ENCODE measurements around the gene PDE3A.

The PDE3A gene

DNA sequence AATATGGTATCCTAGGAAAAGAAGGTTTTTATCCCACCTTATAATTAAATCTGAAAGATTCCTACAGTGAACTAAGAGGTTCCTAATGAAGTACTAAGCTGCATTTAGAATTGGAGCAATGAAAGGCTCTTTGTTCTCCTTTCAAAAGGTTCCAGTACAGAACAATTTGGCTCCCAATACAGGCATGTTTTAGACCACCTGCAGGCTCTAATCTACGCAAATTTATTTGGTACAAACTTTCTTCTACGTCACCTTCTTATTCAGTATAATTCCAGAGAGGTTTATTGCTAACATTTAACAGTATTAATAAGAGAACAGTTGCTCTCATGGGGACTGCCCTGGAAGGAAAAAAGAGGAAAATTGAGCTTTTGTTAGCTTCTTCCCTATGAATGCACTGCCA lies 289.2 kb downstream of the PDE3A start:
- Mint-ChIP-seq H3K9me3 (peaks cover 27% of the 10 kb centered on the region), H3K36me3 (ENCODE audit: low read depth) (no peaks in the 10 kb centered on the region), H3K4me3 (no peak overlapping the region), H3K4me1 (no peaks in the 10 kb centered on the region), H3K27me3 (ENCODE audit: low read depth, poor library complexity) (no peaks in the 10 kb centered on the region), H3K27ac (no peak overlapping the region)
- DNase-seq, result no peak
- TF ChIP-seq, protein P1, sequence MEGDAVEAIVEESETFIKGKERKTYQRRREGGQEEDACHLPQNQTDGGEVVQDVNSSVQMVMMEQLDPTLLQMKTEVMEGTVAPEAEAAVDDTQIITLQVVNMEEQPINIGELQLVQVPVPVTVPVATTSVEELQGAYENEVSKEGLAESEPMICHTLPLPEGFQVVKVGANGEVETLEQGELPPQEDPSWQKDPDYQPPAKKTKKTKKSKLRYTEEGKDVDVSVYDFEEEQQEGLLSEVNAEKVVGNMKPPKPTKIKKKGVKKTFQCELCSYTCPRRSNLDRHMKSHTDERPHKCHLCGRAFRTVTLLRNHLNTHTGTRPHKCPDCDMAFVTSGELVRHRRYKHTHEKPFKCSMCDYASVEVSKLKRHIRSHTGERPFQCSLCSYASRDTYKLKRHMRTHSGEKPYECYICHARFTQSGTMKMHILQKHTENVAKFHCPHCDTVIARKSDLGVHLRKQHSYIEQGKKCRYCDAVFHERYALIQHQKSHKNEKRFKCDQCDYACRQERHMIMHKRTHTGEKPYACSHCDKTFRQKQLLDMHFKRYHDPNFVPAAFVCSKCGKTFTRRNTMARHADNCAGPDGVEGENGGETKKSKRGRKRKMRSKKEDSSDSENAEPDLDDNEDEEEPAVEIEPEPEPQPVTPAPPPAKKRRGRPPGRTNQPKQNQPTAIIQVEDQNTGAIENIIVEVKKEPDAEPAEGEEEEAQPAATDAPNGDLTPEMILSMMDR (IDR thresholded peaks at IDR 0.05), result no peak

DNA sequence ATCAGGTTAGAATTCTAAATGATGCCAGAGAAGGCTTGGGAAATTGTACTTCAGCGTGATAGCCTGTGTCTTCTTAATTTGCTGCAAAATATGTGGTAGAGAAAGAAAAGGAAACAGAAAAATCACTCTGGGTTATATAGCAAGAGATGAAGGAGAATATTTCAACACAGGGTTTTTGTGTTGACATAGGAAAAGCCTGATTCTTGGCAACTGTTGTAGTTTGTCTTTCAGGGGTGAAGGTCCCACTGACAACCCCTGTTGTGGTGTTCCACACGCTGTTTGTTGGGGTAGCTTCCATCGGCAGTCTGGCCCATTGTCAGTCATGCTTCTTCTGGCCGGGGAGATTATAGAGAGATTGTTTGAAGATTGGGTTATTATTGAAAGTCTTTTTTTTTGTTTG lies 313.0 kb downstream of the PDE3A start:
- Mint-ChIP-seq H3K9me3 (peaks cover 23% of the 10 kb centered on the region), H3K4me3 (no peak overlapping the region), H3K4me1 (peaks cover 5% of the 10 kb centered on the region), H3K27me3 (ENCODE audit: low read depth, poor library complexity) (no peaks in the 10 kb centered on the region), H3K36me3 (ENCODE audit: low read depth) (no peaks in the 10 kb centered on the region), H3K27ac (no peak overlapping the region)
- DNase-seq, result no peak
- TF ChIP-seq, protein P1 (IDR thresholded peaks at IDR 0.05), result no peak

DNA sequence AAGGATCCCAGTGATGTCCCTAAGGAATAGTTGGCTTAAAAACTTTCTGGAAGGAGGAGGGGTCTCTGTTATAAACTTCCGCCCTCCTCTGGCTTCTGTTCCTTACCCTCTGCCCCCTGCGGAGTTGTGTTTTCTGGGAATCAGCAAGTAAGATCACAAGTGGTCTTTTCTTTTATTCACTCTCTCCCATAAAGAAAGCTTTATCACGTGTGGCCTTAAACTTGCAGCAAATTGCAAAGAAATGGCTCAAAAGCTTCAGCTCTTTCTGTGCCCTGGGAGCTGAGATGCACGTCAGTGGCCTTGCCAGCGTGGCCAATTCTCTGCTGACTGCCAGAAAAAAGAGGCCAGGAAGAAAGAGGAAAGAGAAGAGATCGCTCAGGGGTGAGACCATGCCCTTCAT lies 326.9 kb downstream of the PDE3A start, which contains the start of gene SLCO1C1:
Gene SLCO1C1 (plus strand): TSS at position 101 of the 400 bp plus-strand sequence. CDS start 4,245 bp downstream, outside the sequence.
- H3K4me1 Mint-ChIP-seq, result peaks cover 32% of the 10 kb centered on the region
- H3K9me3 Mint-ChIP-seq, result no peaks in the 10 kb centered on the region
- H3K27ac Mint-ChIP-seq, result peak within 1 kb of the TSS; percentile 57
- no peaks in the 10 kb centered on the region for H3K27me3 Mint-ChIP-seq (ENCODE audit: low read depth, poor library complexity)
- DNase-seq, result no peak
- H3K36me3 Mint-ChIP-seq (ENCODE audit: low read depth), result no peaks in the 10 kb centered on the region
- TF ChIP-seq, protein P1 (IDR thresholded peaks at IDR 0.05), result no peak
- no peak within 1 kb of the TSS for H3K4me3 Mint-ChIP-seq

DNA sequence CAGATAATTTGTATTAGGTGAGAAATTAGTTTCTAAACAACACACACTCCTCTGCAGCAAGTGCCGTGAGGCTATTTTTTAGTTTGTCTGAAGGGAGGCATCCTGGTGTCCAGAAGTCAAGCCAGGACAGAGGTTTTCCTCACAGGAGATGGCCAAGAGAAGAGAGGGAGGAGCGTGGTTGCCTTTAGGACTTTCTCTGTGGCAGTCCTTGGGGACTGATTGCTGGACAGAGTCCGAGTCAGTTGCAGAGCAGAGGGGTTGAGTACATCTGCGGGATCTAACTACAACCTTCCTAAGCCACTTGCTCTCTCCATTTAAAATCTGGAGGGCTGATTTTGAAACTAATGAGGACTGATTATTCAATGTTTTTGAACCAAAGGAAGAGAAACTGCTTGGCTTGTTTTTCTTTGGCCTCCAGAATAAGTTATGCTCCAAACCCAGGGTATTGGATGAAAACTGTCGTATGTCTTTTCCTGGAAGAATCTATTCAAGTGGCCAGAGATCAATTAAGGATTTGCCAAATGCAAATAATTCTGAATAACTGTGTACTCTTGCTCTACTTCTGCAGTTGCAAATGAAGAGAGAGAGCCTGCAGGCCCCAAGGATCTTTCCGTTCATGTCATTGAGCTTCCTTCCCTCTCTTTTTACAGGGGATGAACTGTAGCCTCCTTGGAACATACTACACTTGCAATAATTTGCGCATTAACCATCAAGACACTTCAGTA lies 328.0 kb downstream of the PDE3A start:
- Mint-ChIP-seq H3K27ac (peak overlapping the region; percentile 34), H3K4me3 (no peak overlapping the region), H3K36me3 (ENCODE audit: low read depth) (no peaks in the 10 kb centered on the region), H3K9me3 (no peaks in the 10 kb centered on the region), H3K27me3 (ENCODE audit: low read depth, poor library complexity) (no peaks in the 10 kb centered on the region), H3K4me1 (peaks cover 32% of the 10 kb centered on the region)
- TF ChIP-seq, protein P1 (IDR thresholded peaks at IDR 0.05), result no peak
- no peak for DNase-seq

DNA sequence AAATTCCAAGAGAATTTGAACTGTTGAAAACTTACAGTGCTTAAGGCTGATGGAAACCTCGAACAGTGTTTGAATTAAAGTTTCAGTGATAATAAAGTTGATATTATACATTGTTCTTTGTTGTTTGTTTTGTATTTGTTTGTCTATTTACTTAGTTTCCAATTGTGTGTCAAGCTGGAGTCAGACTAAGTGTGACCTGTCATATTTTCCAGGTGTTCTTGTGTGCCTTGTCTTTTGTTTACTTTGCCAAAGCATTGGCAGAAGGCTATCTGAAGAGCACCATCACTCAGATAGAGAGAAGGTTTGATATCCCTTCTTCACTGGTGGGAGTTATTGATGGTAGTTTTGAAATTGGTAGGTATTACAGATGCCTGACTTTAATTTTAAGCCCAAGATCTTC lies 332.8 kb downstream of the PDE3A start:
- Mint-ChIP-seq H3K4me3 (no peak overlapping the region), H3K9me3 (no peaks in the 10 kb centered on the region), H3K27ac (no peak overlapping the region), H3K36me3 (ENCODE audit: low read depth) (no peaks in the 10 kb centered on the region), H3K4me1 (peaks cover 11% of the 10 kb centered on the region), H3K27me3 (ENCODE audit: low read depth, poor library complexity) (no peaks in the 10 kb centered on the region)
- DNase-seq, result no peak
- TF ChIP-seq, protein P1 (IDR thresholded peaks at IDR 0.05), result no peak

DNA sequence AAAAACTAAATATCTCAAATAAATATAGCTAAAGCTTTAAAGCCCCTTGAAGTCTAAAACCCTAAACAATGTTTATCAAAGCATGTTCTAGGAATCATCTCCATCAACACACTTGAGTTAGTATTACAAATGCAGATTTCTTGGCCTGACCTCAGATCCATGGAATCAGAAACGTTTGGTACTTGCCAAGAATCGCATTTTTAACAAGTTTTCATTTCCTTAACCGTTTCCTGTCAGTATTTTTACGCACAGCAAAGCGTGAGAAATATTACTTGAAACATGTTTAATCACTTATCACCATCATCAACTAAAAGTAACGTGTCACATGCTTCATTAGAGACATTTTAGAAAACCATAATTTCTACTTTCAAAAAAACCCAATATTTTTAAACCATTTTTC lies 336.5 kb downstream of the PDE3A start:
- H3K27ac Mint-ChIP-seq, result no peak overlapping the region
- no peak for DNase-seq
- no peaks in the 10 kb centered on the region for H3K36me3 Mint-ChIP-seq (ENCODE audit: low read depth)
- no peaks in the 10 kb centered on the region for H3K9me3 Mint-ChIP-seq
- no peaks in the 10 kb centered on the region for H3K4me1 Mint-ChIP-seq
- no peaks in the 10 kb centered on the region for H3K27me3 Mint-ChIP-seq (ENCODE audit: low read depth, poor library complexity)
- TF ChIP-seq, protein P1 (IDR thresholded peaks at IDR 0.05), result no peak
- H3K4me3 Mint-ChIP-seq, result no peak overlapping the region
